Renal cortical epithelial cell (primary cell): ENCODE results near the gene GPC5. TPM values are rescaled to one million over a fixed set of nuclear protein-coding genes. Genes with fewer than 3 reads are reported as not detected.

Source experiments
- DNase-seq: peaks from one replicate; pipeline ENCODE4 v3.0.0-alpha.2; 2011; ENCODE audit warnings: low read depth
- total RNA-seq: library from RNA; depleted of rRNA; stranded (reverse); fragments of >200 nt; gene quantifications from 2 replicates; pipeline ENCODE4 v1.2.3, GENCODE V29; 2014

The GPC5 gene
- total RNA-seq, 1 donor from 2014 or later: 0.75 TPM

- no peak for DNase-seq
Observed at GRCh38 chr13:91710733-91711132, 312.3 kb downstream of the GPC5 start.

- DNase-seq: no peak
Observed at GRCh38 chr13:91714855-91715254, 316.4 kb downstream of the GPC5 start.

GRCh38 chr13:91716436-91717065 lies 318.1 kb downstream of the GPC5 start:
- DNase-seq: no peak

GRCh38 chr13:91719033-91719432 lies 320.6 kb downstream of the GPC5 start:
- DNase-seq: peak; percentile 75

GRCh38 chr13:91721413-91721812 lies 323.0 kb downstream of the GPC5 start:
- no peak for DNase-seq

DNA sequence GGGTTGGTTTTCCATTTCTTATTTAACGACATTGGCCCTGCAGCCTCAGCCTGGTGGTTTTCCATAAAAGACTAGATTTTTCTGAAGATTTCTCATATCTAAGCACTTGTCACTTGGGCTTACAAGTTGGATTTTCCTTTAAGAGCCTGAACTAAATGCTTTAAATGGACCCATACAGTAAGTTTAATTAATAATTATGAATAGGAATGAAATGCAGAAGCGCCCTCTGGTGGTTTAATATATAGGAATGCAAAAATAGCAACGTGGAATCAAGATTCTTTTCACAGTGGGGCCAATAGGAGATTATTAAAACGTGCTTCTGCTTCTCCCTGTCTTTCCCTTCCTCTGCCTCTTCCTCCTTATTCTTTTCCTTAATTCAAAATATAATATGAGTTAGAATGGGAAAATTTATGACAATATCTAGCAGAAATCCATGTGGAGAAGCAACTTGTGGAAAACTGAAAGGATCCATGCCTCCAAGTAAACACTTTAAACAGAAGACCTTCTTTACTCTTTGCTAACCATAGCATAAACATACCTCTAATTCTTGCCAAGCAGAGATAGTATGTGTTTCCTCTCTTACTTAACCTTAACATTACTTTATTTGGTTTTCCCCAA lies 324.0 kb downstream of the GPC5 start:
- peak; percentile 43 for DNase-seq

- DNase-seq: no peak
Observed at GRCh38 chr13:91724591-91724990, 326.2 kb downstream of the GPC5 start.

GRCh38 chr13:91725646-91726045 lies 327.2 kb downstream of the GPC5 start:
- DNase-seq: no peak

GRCh38 chr13:91726671-91727070 lies 328.2 kb downstream of the GPC5 start:
- no peak for DNase-seq

- DNase-seq: no peak
Observed at GRCh38 chr13:91729859-91730258, 331.4 kb downstream of the GPC5 start.

DNA sequence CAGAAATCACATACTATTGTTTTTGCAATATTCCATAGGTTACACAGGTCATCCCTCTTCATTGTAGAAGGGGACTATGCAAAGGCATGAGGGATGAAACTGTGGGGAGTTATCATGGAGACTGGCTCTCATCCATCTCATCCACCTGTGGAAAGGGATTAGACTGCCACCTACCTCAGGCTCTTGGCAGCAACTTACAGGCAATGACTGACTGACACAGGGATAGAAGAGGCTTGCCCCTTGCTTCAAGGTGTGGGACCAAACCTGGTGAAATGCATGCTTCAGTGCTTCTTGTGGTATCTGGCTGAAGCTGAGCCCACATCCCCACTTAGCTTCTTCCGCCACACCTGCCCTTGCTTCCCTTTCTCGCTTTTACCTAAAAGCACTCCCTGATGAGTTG lies 341.3 kb downstream of the GPC5 start:
- DNase-seq: no peak

DNA sequence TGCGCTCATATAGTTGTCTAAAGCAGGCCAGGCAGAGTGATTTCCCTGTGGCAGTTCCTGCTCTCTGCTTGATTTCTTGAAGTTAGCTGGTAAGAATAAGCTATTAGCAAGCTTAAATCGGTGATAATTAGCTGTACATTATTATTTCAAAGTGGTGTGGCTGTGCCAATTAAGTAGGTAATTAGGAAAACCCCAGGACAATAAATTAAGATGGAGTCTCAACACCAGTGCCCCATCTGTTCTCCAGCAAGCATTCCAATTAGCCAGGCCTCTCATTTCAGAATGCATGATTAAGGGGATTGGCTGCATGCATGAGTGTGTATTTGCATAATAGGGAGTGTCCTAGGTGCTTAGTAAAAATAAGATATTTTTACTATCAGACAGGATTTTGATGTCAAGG lies 342.3 kb downstream of the GPC5 start:
- DNase-seq: no peak

DNA sequence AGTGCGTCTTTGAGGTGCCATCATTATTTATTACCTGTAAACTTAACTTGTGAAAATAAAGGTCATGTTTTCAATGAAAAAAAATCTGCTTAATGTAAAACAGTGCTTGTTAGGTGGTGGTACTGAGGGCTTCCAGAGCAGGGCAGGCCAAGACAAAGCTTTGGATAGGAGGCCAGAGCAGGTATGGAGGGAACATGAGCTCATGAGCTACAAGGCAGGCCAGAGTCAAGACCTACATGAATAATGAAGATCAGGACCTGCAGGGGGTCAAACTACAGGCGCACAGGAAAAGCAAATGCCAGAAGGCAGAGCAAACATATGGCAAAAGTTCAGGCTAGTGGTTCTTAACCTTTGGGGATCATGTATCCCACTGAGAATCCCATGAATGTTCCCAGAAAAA lies 343.5 kb downstream of the GPC5 start:
- no peak for DNase-seq

- DNase-seq: no peak
Observed at GRCh38 chr13:91744284-91744683, 345.9 kb downstream of the GPC5 start.

GRCh38 chr13:91745967-91746366 lies 347.5 kb downstream of the GPC5 start:
- peak; percentile 11 for DNase-seq

DNA sequence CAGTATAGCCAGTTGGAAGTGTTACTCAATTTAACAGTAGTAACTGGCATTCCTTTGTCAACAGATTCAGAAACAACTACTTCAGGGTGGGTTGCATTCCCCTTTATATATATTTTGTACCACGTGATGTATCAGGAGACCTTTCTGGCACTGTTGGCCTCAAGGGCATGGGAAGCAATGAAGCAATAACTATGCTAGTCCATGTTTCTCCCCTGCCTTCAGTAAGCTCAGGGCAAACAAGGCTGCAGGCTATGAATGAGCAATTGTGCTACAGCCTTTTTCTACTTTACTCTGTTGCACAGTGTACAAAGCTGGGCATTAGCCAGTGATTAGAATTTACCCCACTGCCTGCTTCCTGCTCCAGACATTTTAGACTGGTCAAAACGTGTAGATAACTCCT lies 348.8 kb downstream of the GPC5 start:
- DNase-seq: peak; percentile 72

- no peak for DNase-seq
Observed at GRCh38 chr13:91748416-91749089, 350.1 kb downstream of the GPC5 start.

GRCh38 chr13:91758724-91759123 lies 360.3 kb downstream of the GPC5 start:
- DNase-seq: no peak

GRCh38 chr13:91762957-91763356 lies 364.5 kb downstream of the GPC5 start:
- DNase-seq: no peak

- no peak for DNase-seq
Observed at GRCh38 chr13:91764527-91764926, 366.1 kb downstream of the GPC5 start.

GRCh38 chr13:91767651-91768050 lies 369.2 kb downstream of the GPC5 start:
- DNase-seq: no peak

GRCh38 chr13:91768746-91769145 lies 370.3 kb downstream of the GPC5 start:
- no peak for DNase-seq

- no peak for DNase-seq
Observed at GRCh38 chr13:91771229-91771628, 372.8 kb downstream of the GPC5 start.
